Neural progenitor cell (in vitro differentiated cells): ENCODE results near the gene DEDD2. TPM values are rescaled to one million over a fixed set of nuclear protein-coding genes. Genes with fewer than 3 reads are reported as not detected.

ENCODE experiments used
- DNase-seq: peaks from one replicate; pipeline ENCODE4 v3.0.0-alpha.2; 2016; ENCODE audit warnings: low spot score
- H2AFZ ChIP-seq: fragments of 200-600 bp; sonication (generic); replicated peaks from 2 replicates; pipeline ENCODE4 v1.6.1; 2016; ENCODE audit warnings: antibody characterized with exemption
- H3F3A ChIP-seq: fragments of 200-600 bp; sonication (generic); 2 replicates; pipeline ENCODE4 v1.6.1; 2016; ENCODE audit warnings: antibody characterized with exemption, low read depth
- H3K27ac ChIP-seq: fragments of 200-600 bp; sonication (generic); 2 replicates; pipeline ENCODE4 v1.5.1; 2016; ENCODE audit warnings: mild to moderate bottlenecking
- H3K27me3 ChIP-seq: fragments of 200-600 bp; sonication (generic); 2 replicates; pipeline ENCODE4 v1.6.1; 2016; ENCODE audit warnings: mild to moderate bottlenecking, moderate library complexity
- H3K36me3 ChIP-seq: fragments of 200-600 bp; sonication (generic); 2 replicates; pipeline ENCODE4 v1.5.1; 2016
- H3K4me1 ChIP-seq: fragments of 200-600 bp; sonication (generic); 2 replicates; pipeline ENCODE4 v1.6.1; 2016; ENCODE audit warnings: mixed run types
- H3K4me2 ChIP-seq: fragments of 200-600 bp; sonication (generic); 2 replicates; pipeline ENCODE4 v1.6.1; 2016
- H3K4me3 ChIP-seq: fragments of 200-600 bp; sonication (generic); 2 replicates; pipeline ENCODE4 v1.5.1; 2016
- H3K79me2 ChIP-seq: fragments of 200-600 bp; sonication (generic); 2 replicates; pipeline ENCODE4 v1.6.1; 2016; ENCODE audit warnings: low read depth
- H3K9ac ChIP-seq: fragments of 200-600 bp; sonication (generic); 2 replicates; pipeline ENCODE4 v1.6.1; 2016
- H3K9me3 ChIP-seq: fragments of 200-600 bp; sonication (generic); 2 replicates; pipeline ENCODE4 v1.5.1; 2016; ENCODE audit warnings: low read depth
- H4K20me1 ChIP-seq: fragments of 200-600 bp; sonication (generic); 2 replicates; pipeline ENCODE4 v1.6.1; 2016; ENCODE audit warnings: low read depth
- H3K27ac Mint-ChIP-seq: 3 replicates; pipeline ENCODE4 v1.8.0; 2021; ENCODE audit warnings: mixed read lengths
- H3K27me3 Mint-ChIP-seq: 2 replicates; pipeline ENCODE4 v1.8.0; 2022; ENCODE audit warnings: low read depth, mild to moderate bottlenecking, inconsistent platforms, moderate library complexity, mixed read lengths; ENCODE audit not compliant: insufficient read depth
- H3K36me3 Mint-ChIP-seq: 3 replicates; pipeline ENCODE4 v1.8.0; 2021; ENCODE audit warnings: mixed read lengths
- H3K4me1 Mint-ChIP-seq: 3 replicates; pipeline ENCODE4 v1.8.0; 2021; ENCODE audit warnings: mixed read lengths
- H3K4me3 Mint-ChIP-seq: 3 replicates; pipeline ENCODE4 v1.8.0; 2021; ENCODE audit warnings: mild to moderate bottlenecking, moderate library complexity, mixed read lengths
- H3K9me3 Mint-ChIP-seq: 3 replicates; pipeline ENCODE4 v1.8.0; 2020; ENCODE audit warnings: mixed read lengths
- CTCF ChIP-seq: fragments of 200-600 bp; sonication (generic); IDR thresholded peaks from 2 replicates; pipeline ENCODE4 v1.5.1; 2017; ENCODE audit warnings: antibody characterized with exemption, mild to moderate bottlenecking
- EZH2 ChIP-seq: fragments of 200-600 bp; sonication (generic); IDR thresholded peaks from 2 replicates; pipeline ENCODE4 v1.6.1; 2017; ENCODE audit warnings: antibody characterized with exemption, mild to moderate bottlenecking, moderate library complexity
- EZH2phosphoT487 ChIP-seq: fragments of 200-600 bp; sonication (generic); IDR thresholded peaks from 2 replicates; pipeline ENCODE4 v1.6.1; 2017; ENCODE audit warnings: antibody characterized with exemption
- total RNA-seq: library from RNA; depleted of rRNA; stranded (reverse); fragments of >200 nt; gene quantifications from 2 replicates; pipeline ENCODE4 v1.2.3, GENCODE V29; 2015; ENCODE audit warnings: low replicate concordance

The DEDD2 gene
- total RNA-seq, 1 donor from 2014 or later, result 19.8 TPM

- Mint-ChIP-seq H3K4me1 (peaks cover 7% of the 10 kb centered on the region), H3K4me3 (peak overlapping the region; percentile 41), H3K27ac (peak overlapping the region; percentile 20), H3K9me3 (no peaks in the 10 kb centered on the region), H3K36me3 (peaks cover 44% of the 10 kb centered on the region), H3K27me3 (peaks cover 4% of the 10 kb centered on the region)
- H3K79me2 ChIP-seq, result peaks cover 17% of the 10 kb centered on the region
- H3K4me1 ChIP-seq, result no peaks in the 10 kb centered on the region
- no peaks in the 10 kb centered on the region for H3K27me3 ChIP-seq
- H3K36me3 ChIP-seq, result no peaks in the 10 kb centered on the region
- H2AFZ ChIP-seq, result no peak overlapping the region
- no peak overlapping the region for H3K4me3 ChIP-seq
- H3K4me2 ChIP-seq, result no peak overlapping the region
- H3K27ac ChIP-seq, result no peak overlapping the region
- no peaks in the 10 kb centered on the region for H3K9me3 ChIP-seq
- DNase-seq, result no peak
- H4K20me1 ChIP-seq, result peaks cover 86% of the 10 kb centered on the region
- no peak for TF ChIP-seq EZH2phosphoT487
- TF ChIP-seq EZH2, result no peak
- no peak for TF ChIP-seq CTCF
- H3K9ac ChIP-seq, result no peak overlapping the region
- no peaks in the 10 kb centered on the region for H3F3A ChIP-seq
These were observed 15.1 kb downstream of the DEDD2 start for GRCh38 chr19:42202290-42202880.

GRCh38 chr19:42201489-42202289, 15.8 kb downstream of the DEDD2 start:
- no peak overlapping the region for H3K4me3 ChIP-seq
- DNase-seq, result no peak
- peaks cover 8% of the 10 kb centered on the region for H3K27me3 Mint-ChIP-seq
- no peak overlapping the region for H3K4me2 ChIP-seq
- H3K27ac Mint-ChIP-seq, result peak overlapping the region; percentile 20
- H3K4me1 ChIP-seq, result no peaks in the 10 kb centered on the region
- no peaks in the 10 kb centered on the region for H3K27me3 ChIP-seq
- H3K36me3 Mint-ChIP-seq, result peaks cover 44% of the 10 kb centered on the region
- no peak overlapping the region for H3K9ac ChIP-seq
- H3K9me3 ChIP-seq, result no peaks in the 10 kb centered on the region
- H3K36me3 ChIP-seq, result no peaks in the 10 kb centered on the region
- no peaks in the 10 kb centered on the region for H3F3A ChIP-seq
- peaks cover 17% of the 10 kb centered on the region for H3K79me2 ChIP-seq
- H3K4me1 Mint-ChIP-seq, result peaks cover 7% of the 10 kb centered on the region
- H3K4me3 Mint-ChIP-seq, result peak overlapping the region; percentile 41
- H2AFZ ChIP-seq, result no peak overlapping the region
- H4K20me1 ChIP-seq, result peaks cover 79% of the 10 kb centered on the region
- no peak for TF ChIP-seq CTCF
- TF ChIP-seq EZH2phosphoT487, result no peak
- no peak for TF ChIP-seq EZH2
- H3K27ac ChIP-seq, result no peak overlapping the region
- no peaks in the 10 kb centered on the region for H3K9me3 Mint-ChIP-seq

- Mint-ChIP-seq H3K9me3 (no peaks in the 10 kb centered on the region), H3K27me3 (peaks cover 4% of the 10 kb centered on the region), H3K4me3 (no peak overlapping the region), H3K27ac (no peak overlapping the region), H3K4me1 (peaks cover 7% of the 10 kb centered on the region), H3K36me3 (peaks cover 41% of the 10 kb centered on the region)
- Histone ChIP-seq H3K9me3 (no peaks in the 10 kb centered on the region), H3K4me3 (no peak overlapping the region), H3K27ac (no peak overlapping the region), H3K9ac (no peak overlapping the region), H3K4me2 (no peak overlapping the region), H3K27me3 (no peaks in the 10 kb centered on the region), H2AFZ (no peak overlapping the region), H3F3A (no peaks in the 10 kb centered on the region), H3K36me3 (no peaks in the 10 kb centered on the region), H3K79me2 (peaks cover 12% of the 10 kb centered on the region), H4K20me1 (peaks cover 67% of the 10 kb centered on the region), H3K4me1 (no peaks in the 10 kb centered on the region)
- TF ChIP-seq EZH2phosphoT487 (no peak), CTCF (no peak), EZH2 (no peak)
- no peak for DNase-seq
These were observed 17.3 kb downstream of the DEDD2 start for GRCh38 chr19:42200116-42200715.
